Keratinocyte (primary cell): ENCODE measurements around the gene BABAM2. TPM values are rescaled to one million over a fixed set of nuclear protein-coding genes. Genes with fewer than 3 reads are reported as not detected.

ENCODE experiments used
- DNase-seq: peaks from one replicate; pipeline ENCODE4 v3.0.0-alpha.2; 2011; ENCODE audit warnings: low read depth, missing footprints, low spot score
- FAIRE-seq: peaks from 2 replicates; lab custom pipeline; 2011; peaks lifted over from hg19 to GRCh38; lab: Jason Lieb, UNC
- H2AFZ ChIP-seq: 2 replicates; pipeline ENCODE4 v1.6.0; 2012; ENCODE audit warnings: low read length, control low read depth, inconsistent platforms; ENCODE audit not compliant: control insufficient read depth
- H3K27ac ChIP-seq: 2 replicates; pipeline ENCODE4 v1.5.1; 2011; ENCODE audit warnings: low read length; ENCODE audit not compliant: control insufficient read depth, insufficient read depth
- H3K27me3 ChIP-seq: 3 replicates; pipeline ENCODE4 v1.6.0; 2011; ENCODE audit warnings: low read length; ENCODE audit not compliant: control insufficient read depth, insufficient read depth; ENCODE audit errors: extremely low read depth
- H3K36me3 ChIP-seq, 2 experiments: 2 replicates in 1 of 2; 3 replicates in 1 of 2; pipeline ENCODE4 v1.5.1; 2011; ENCODE audit warnings: low read length in 2 of 2, mild to moderate bottlenecking in 1 of 2; ENCODE audit not compliant: control insufficient read depth in 2 of 2, insufficient read depth in 2 of 2; ENCODE audit errors: extremely low read depth in 1 of 2
- H3K4me1 ChIP-seq: 3 replicates; pipeline ENCODE4 v1.5.1; 2011; ENCODE audit warnings: low read length; ENCODE audit not compliant: control insufficient read depth, insufficient read depth; ENCODE audit errors: extremely low read depth
- H3K4me2 ChIP-seq: 3 replicates; pipeline ENCODE4 v1.6.0; 2011; ENCODE audit warnings: low read depth, low read length; ENCODE audit not compliant: control insufficient read depth, insufficient read depth; ENCODE audit errors: extremely low read depth
- H3K4me3 ChIP-seq, 3 experiments: fragments of 200-600 bp in 1 of 3; sonication (generic) in 1 of 3; 2 replicates in 2 of 3; 3 replicates in 1 of 3; pipeline ENCODE4 v1.5.1; 2011 to 2016; ENCODE audit warnings: low read length in 3 of 3, mild to moderate bottlenecking in 3 of 3, control low read depth in 2 of 3, inconsistent platforms in 1 of 3, low read depth in 1 of 3, mixed read lengths in 1 of 3, mixed run types in 1 of 3, moderate library complexity in 1 of 3; ENCODE audit not compliant: control insufficient read depth in 2 of 3, insufficient read depth in 2 of 3; ENCODE audit errors: extremely low read depth in 1 of 3
- H3K79me2 ChIP-seq: 2 replicates; pipeline ENCODE4 v1.6.0; 2012; ENCODE audit warnings: low read length; ENCODE audit not compliant: control insufficient read depth, insufficient read depth
- H3K9ac ChIP-seq: 3 replicates; pipeline ENCODE4 v1.6.0; 2011; ENCODE audit warnings: low read length; ENCODE audit not compliant: control insufficient read depth, insufficient read depth; ENCODE audit errors: extremely low read depth
- H3K9me1 ChIP-seq: 3 replicates; pipeline ENCODE4 v1.6.0; 2011; ENCODE audit warnings: low read length; ENCODE audit not compliant: control insufficient read depth, insufficient read depth; ENCODE audit errors: extremely low read depth
- H3K9me3 ChIP-seq: 2 replicates; pipeline ENCODE4 v1.5.1; 2012; ENCODE audit warnings: low read depth, low read length; ENCODE audit not compliant: control insufficient read depth
- H4K20me1 ChIP-seq: 3 replicates; pipeline ENCODE4 v1.6.0; 2011; ENCODE audit warnings: low read length; ENCODE audit not compliant: control insufficient read depth, insufficient read depth; ENCODE audit errors: extremely low read depth
- EZH2 ChIP-seq: IDR thresholded peaks from one replicate; pipeline ENCODE4 v1.6.1; 2012; ENCODE audit warnings: inconsistent platforms, mild to moderate bottlenecking, low read length, moderate library complexity
- dilution Hi-C: fragments of 300-500 bp; cut with MboI; formaldehyde crosslinking; loops from one replicate; pipeline ENCODE4 v1.7.0; 2020; ENCODE audit warnings: low sequenced_read_pairs; ENCODE audit not compliant: extremely low pct_ligation_motif_present
- polyA plus RNA-seq, 5 experiments: library from polyadenylated mRNA; depleted of rRNA in 3 of 5; stranded (reverse) in 3 of 5; stranded (forward) in 1 of 5; unstranded in 1 of 5; fragments of >200 nt; gene quantifications; 1 replicate in 1 of 5; 2 replicates in 3 of 5; 3 replicates in 1 of 5; pipeline versions ENCODE4 v1.2.1 to v1.2.3, GENCODE V29; 2011 to 2012; ENCODE audit warnings: missing spikeins in 2 of 5, low read depth in 1 of 5, low replicate concordance in 1 of 5
- TF ChIP-seq, protein P1 (sequence below), 3 experiments: IDR thresholded peaks in 1 of 3; conservative IDR thresholded peaks in 1 of 3; optimal IDR thresholded peaks in 1 of 3; 2 replicates in 2 of 3; 3 replicates in 1 of 3; pipeline versions ENCODE3 to v1.5.1; 2011; ENCODE audit warnings: low read length in 3 of 3, mild to moderate bottlenecking in 3 of 3, moderate library complexity in 2 of 3, control low read depth in 1 of 3, inconsistent platforms in 1 of 3; ENCODE audit not compliant: insufficient read depth in 2 of 3; ENCODE audit errors: extremely low read depth in 1 of 3

BABAM2 gene
- polyA plus RNA-seq, 1 donor (not counting 4 experiments of a cell fraction or from before 2014, with no cell fraction given), result 29.8 TPM

DNA sequence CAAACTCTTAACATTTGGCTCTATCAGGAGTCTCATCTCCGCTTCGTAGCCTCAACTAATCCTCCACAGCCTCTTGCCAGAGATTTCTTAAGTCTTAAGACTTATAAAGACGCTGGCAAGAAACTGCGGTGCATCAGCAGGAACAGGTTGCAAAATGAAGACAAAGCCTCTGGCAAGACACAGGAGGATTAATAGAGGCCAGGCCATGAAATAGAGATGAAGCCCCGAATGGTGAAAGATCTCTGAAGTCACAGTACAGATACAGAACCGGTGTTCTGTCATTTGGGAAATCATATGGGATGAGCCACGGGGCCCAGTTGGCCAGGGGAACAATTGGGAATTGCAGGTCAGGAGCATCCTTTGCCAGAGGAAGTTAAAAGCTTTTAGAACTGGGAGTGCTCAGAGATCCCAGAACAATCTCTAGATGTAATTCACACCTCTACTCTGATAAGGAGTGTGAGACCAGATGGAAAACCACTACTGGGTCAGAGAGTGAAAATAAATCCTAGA is 311.2 kb downstream of the BABAM2 start:
- dilution Hi-C loops, result no loop called here
- peaks cover 6% of the 10 kb centered on the region for H3K4me1 ChIP-seq
- H3K4me3 ChIP-seq, result no peak overlapping the region
- H3K4me2 ChIP-seq, result no peak overlapping the region
- no peak for TF ChIP-seq EZH2
- TF ChIP-seq, protein P1, sequence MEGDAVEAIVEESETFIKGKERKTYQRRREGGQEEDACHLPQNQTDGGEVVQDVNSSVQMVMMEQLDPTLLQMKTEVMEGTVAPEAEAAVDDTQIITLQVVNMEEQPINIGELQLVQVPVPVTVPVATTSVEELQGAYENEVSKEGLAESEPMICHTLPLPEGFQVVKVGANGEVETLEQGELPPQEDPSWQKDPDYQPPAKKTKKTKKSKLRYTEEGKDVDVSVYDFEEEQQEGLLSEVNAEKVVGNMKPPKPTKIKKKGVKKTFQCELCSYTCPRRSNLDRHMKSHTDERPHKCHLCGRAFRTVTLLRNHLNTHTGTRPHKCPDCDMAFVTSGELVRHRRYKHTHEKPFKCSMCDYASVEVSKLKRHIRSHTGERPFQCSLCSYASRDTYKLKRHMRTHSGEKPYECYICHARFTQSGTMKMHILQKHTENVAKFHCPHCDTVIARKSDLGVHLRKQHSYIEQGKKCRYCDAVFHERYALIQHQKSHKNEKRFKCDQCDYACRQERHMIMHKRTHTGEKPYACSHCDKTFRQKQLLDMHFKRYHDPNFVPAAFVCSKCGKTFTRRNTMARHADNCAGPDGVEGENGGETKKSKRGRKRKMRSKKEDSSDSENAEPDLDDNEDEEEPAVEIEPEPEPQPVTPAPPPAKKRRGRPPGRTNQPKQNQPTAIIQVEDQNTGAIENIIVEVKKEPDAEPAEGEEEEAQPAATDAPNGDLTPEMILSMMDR (optimal IDR thresholded peaks at IDR 0.05 in 1 of 3, IDR thresholded peaks at IDR 0.05 in 1 of 3, conservative IDR thresholded peaks at IDR 0.05 in 1 of 3; ENCODE audit: extremely low read depth in 1 of 3, insufficient read depth in 2 of 3, low read length in 3 of 3), result no peak
- H2AFZ ChIP-seq, result no peak overlapping the region
- no peaks in the 10 kb centered on the region for H3K9me3 ChIP-seq
- no peak for FAIRE-seq
- no peaks in the 10 kb centered on the region for H3K36me3 ChIP-seq
- H3K27ac ChIP-seq, result no peak overlapping the region
- H3K27me3 ChIP-seq, result no peaks in the 10 kb centered on the region
- no peaks in the 10 kb centered on the region for H3K79me2 ChIP-seq
- DNase-seq, result no peak
- no peaks in the 10 kb centered on the region for H3K9me1 ChIP-seq
- no peak overlapping the region for H3K9ac ChIP-seq
- no peaks in the 10 kb centered on the region for H4K20me1 ChIP-seq

DNA sequence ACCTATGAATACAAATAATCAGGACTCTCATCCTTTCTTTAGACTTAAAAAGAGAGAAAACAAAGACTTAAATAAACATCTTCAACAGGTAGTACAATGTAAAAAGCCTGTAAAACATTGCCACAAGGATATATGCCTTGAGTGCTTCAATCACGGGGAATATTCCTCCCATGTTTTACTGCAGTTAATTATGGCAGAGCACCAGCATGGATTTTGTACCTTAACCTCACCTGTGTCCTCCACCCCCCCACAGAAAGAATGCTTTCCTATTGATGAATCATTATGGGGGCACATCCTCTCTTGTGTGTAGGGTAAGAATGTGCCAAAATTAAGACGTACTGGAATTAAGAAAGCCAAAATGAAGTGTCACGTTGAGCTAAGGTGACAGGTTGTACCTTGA is 312.2 kb downstream of the BABAM2 start:
- no peak overlapping the region for H2AFZ ChIP-seq
- FAIRE-seq (no peak), DNase-seq (no peak)
- H3K4me1 ChIP-seq, result peaks cover 6% of the 10 kb centered on the region
- no peaks in the 10 kb centered on the region for H3K9me3 ChIP-seq
- H4K20me1 ChIP-seq, result no peaks in the 10 kb centered on the region
- dilution Hi-C loops, result no loop called here
- no peaks in the 10 kb centered on the region for H3K27me3 ChIP-seq
- H3K27ac ChIP-seq, result no peak overlapping the region
- H3K4me3 ChIP-seq, result no peak overlapping the region
- no peak overlapping the region for H3K9ac ChIP-seq
- no peak overlapping the region for H3K4me2 ChIP-seq
- H3K79me2 ChIP-seq, result no peaks in the 10 kb centered on the region
- no peaks in the 10 kb centered on the region for H3K36me3 ChIP-seq
- H3K9me1 ChIP-seq, result no peaks in the 10 kb centered on the region
- TF ChIP-seq EZH2, result no peak
- TF ChIP-seq, protein P1 (optimal IDR thresholded peaks at IDR 0.05 in 1 of 3, IDR thresholded peaks at IDR 0.05 in 1 of 3, conservative IDR thresholded peaks at IDR 0.05 in 1 of 3; ENCODE audit: extremely low read depth in 1 of 3, insufficient read depth in 2 of 3, low read length in 3 of 3), result no peak
